Measurements from ENCODE around the gene JDP2.
"Not testable (repeated sequence)": the region's sequence is repeated elsewhere in the genome, so short reads cannot be mapped to it uniquely, and the experiment has no call there.

The JDP2 gene

GRCh38 chr14:75454963-75455546, 27.2 kb downstream of the JDP2 start:
- DNase-seq (ENCODE audit: low read depth in 2 of 3, low spot score in 2 of 3): no peak

GRCh38 chr14:75456069-75456996, 28.5 kb downstream of the JDP2 start:
- no peak for DNase-seq (ENCODE audit: low read depth in 2 of 3, low spot score in 2 of 3)

- DNase-seq (ENCODE audit: low read depth in 2 of 3, low spot score in 2 of 3): no peak
Observed at GRCh38 chr14:75456997-75457335, 29.1 kb downstream of the JDP2 start.

GRCh38 chr14:75457648-75458165, 29.9 kb downstream of the JDP2 start:
- DNase-seq (ENCODE audit: low read depth in 2 of 3, low spot score in 2 of 3): no peak

- DNase-seq (ENCODE audit: low read depth in 2 of 3, low spot score in 2 of 3): no peak
Observed at GRCh38 chr14:75458305-75458704, 30.5 kb downstream of the JDP2 start.

GRCh38 chr14:75459099-75459741, 31.4 kb downstream of the JDP2 start:
- DNase-seq (ENCODE audit: low read depth in 2 of 3, low spot score in 2 of 3): no peak

DNA sequence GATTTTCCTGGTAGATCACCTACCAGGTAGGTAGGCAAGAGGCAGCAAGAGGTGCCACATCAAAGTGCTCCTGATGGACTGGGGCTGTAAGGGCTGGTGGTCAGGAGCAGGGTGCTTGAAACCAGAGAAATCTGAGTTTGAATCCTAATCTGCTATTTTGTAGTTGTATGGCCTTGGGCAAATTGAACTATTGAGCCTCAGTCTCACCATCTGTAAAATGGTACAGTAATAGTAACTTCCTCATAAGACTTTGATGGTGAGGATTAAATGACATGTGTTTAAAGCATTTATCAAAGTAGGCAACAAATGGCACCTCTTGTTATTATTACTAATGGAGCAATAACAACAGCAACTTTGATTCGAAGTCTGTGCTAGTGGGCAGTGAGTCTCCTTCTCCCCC, 32.0 kb downstream of the JDP2 start:
- DNase-seq (ENCODE audit: low read depth in 2 of 3, low spot score in 2 of 3): no peak

GRCh38 chr14:75460394-75460793, 32.6 kb downstream of the JDP2 start:
- DNase-seq (ENCODE audit: low read depth in 2 of 3, low spot score in 2 of 3): no peak

DNA sequence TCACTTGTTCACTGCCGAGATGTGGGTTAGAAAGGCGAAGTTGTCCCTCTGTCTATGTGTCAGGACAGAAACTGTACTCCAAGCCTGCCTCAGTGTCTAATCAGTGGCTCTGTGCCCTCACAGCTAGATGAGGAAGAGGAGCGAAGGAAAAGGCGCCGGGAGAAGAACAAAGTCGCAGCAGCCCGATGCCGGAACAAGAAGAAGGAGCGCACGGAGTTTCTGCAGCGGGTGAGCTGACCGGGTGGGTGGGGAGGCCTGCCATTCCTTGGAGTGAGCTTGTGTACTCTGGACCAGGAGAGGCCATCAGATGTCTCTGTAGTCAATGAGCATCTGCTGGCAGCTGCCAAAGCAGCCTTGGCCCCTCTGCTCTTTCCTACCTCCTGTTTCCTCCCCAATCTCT, 33.5 kb downstream of the JDP2 start:
- no peak for DNase-seq (ENCODE audit: low read depth in 2 of 3, low spot score in 2 of 3)

DNA sequence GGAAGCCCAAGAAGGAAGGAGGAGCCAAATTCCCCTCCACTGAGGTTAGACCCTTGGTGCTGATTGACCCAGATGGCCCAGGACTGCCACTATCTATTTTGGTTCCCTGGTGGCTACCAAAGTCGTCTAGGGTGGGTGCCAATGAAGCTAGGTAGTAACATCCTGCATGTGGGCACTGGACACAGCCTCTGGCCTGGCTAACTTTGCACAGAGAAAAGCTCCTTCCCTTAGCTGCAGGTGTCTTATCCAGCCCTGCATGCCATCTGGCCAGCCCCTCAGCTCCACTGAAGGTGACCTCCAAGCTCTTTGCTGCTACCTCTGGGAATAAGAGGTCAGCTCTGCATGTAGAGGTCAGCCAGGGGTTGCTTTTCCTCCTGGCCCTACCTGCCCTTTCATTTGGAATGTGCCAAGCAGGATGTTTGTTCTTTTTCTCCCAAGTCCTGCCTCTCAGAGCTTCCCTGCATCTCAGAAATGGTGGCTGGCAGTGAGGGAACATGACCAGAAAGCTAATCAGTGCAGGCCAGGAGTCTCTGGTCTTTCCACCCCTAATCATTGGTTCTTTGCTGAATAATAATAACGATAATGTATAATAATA, 34.0 kb downstream of the JDP2 start:
- no peak for DNase-seq (ENCODE audit: low read depth in 2 of 3, low spot score in 2 of 3)

GRCh38 chr14:75464626-75465025, 36.8 kb downstream of the JDP2 start:
- no peak for DNase-seq (ENCODE audit: low read depth in 2 of 3, low spot score in 2 of 3)

DNA sequence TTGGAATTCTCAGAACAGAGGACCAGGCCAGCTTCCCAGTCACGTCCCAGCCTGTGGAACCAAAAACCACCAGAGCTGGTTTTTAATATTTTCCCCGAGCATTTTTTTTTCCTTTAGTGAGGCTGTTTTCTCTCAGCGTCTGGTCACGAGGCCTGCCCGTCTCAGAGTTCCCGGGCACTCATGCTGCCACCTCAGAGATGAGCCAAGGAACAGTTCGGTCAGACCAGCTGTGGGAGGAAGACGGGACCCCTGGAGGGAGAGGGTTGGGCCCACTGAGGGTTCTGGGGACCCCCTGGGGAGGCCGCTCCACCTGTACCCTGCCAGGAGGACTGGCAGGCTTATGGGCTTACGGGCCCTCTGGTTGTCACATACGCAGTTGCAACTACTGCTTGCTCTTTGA, 39.9 kb downstream of the JDP2 start:
- DNase-seq (ENCODE audit: low read depth in 2 of 3, low spot score in 2 of 3): no peak

DNA sequence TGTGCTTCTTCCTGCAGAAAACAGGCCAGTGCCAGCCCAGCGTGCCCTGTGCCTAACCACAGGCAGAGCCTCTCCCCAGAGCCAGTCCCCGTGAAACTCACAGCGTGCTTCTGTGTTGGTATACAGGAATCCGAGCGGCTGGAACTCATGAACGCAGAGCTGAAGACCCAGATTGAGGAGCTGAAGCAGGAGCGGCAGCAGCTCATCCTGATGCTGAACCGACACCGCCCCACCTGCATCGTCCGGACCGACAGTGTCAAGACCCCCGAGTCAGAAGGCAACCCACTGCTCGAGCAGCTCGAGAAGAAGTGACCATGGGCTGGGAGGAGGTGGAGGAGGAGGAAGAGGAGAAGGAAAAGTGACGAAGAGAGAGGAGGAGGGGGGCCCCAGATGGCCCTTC, 41.3 kb downstream of the JDP2 start:
- DNase-seq (ENCODE audit: low read depth in 2 of 3, low spot score in 2 of 3): no peak

DNA sequence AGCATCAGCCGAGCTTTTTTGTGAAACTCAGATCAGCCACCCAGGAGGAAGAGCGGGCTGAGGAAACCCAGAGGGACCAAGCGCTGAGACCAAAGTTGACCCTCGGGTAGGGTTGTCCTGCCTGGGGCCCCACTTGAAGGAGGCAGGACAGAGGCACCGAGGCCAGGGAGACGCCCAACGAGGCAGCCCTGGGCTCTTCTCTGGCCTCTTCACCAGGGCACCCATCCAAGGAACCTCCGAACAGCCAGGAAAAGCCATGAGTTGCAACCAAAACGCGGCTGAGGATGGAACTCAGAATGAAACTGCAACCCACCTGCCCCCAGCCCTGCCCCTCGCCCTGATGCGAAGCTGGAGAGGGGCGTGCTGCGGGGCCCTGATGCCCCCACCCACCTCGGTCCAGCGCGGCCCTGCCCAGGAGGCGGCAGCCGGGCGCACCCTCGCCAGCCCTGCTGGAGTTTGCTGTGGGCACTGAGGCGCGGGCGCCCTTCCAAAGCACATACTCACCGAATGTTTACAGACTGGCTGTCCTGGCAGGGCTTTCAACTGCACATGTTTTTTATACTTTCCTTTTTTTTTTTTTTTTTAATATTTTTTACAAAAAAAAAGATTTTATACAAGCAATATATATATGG, 41.9 kb downstream of the JDP2 start:
- no peak for DNase-seq (ENCODE audit: low read depth in 2 of 3, low spot score in 2 of 3)

GRCh38 chr14:75470238-75470797, 42.5 kb downstream of the JDP2 start:
- no peak for DNase-seq (ENCODE audit: low read depth in 2 of 3, low spot score in 2 of 3)

DNA sequence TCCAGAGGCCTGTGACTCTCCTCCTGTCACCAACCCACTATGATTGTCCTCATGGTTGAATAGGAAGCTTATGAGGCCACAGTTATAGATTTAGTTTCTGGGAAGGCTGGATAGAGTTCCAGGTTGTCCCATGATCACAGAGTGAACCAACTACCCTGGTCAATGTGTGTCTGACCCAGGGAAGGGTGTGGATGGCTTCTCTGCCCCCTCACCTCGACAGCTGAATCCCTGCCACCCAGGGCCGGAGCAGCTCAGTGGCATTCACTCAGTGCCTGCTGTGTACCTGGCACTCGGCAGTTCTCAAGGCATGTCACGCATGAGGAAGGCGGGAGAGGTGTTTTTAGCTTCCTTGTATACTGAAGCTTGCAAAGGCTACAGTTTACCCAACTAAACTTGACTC, 43.2 kb downstream of the JDP2 start:
- no peak for DNase-seq (ENCODE audit: low read depth in 2 of 3, low spot score in 2 of 3)

GRCh38 chr14:75474127-75474526, 46.3 kb downstream of the JDP2 start:
- not testable (repeated sequence) for DNase-seq (ENCODE audit: low read depth in 2 of 3, low spot score in 2 of 3)

- DNase-seq (ENCODE audit: low read depth in 2 of 3, low spot score in 2 of 3): no peak
Observed at GRCh38 chr14:75476274-75476995, 48.6 kb downstream of the JDP2 start.

GRCh38 chr14:75477881-75478280, 50.1 kb downstream of the JDP2 start:
- no peak for DNase-seq (ENCODE audit: low read depth in 2 of 3, low spot score in 2 of 3)

All from activated CD8-positive, alpha-beta memory T cell treated with anti-CD3 and anti-CD28 coated beads for 48 hours (primary cell).